Heart right ventricle (tissue), 16 donors: ENCODE measurements around the gene SSBP1. TPM values are rescaled to one million over a fixed set of nuclear protein-coding genes. Genes with fewer than 3 reads are reported as not detected.

ENCODE experiments used
- ATAC-seq, 8 donors: fragments of 200-7000 bp; cut with Tn5 transposase; one replicate each; pipeline ENCODE4 v1.9.1; 2020; ENCODE audit warnings: mild to moderate bottlenecking in 8 of 8, moderate library complexity in 8 of 8, moderate number of reproducible peaks in 1 of 8
- DNase-seq, 2 donors: peaks; one replicate each; pipeline ENCODE4 v3.0.0-alpha.2; 2020
- H3K27ac ChIP-seq, 10 donors: fragments of 200-600 bp; sonication (generic) in 2 of 10; one replicate each; pipeline versions ENCODE4 v1.5.0 to v1.8.0; 2020 to 2022; ENCODE audit warnings: mild to moderate bottlenecking in 3 of 10
- H3K27me3 ChIP-seq, 7 donors: fragments of 200-600 bp; one replicate each; pipeline ENCODE4 v1.8.0; 2021 to 2022; ENCODE audit warnings: mild to moderate bottlenecking in 2 of 7
- H3K36me3 ChIP-seq, 9 donors: fragments of 200-600 bp; sonication (generic) in 1 of 9; one replicate each; pipeline versions ENCODE4 v1.5.0 to v1.8.0; 2020 to 2022; ENCODE audit warnings: mild to moderate bottlenecking in 2 of 9
- H3K4me1 ChIP-seq, 9 donors: fragments of 200-600 bp; sonication (generic) in 1 of 9; one replicate each; pipeline versions ENCODE4 v1.5.0 to v1.8.0; 2020 to 2022; ENCODE audit warnings: mild to moderate bottlenecking in 4 of 9
- H3K4me3 ChIP-seq, 10 donors: fragments of 200-600 bp; sonication (generic) in 2 of 10; one replicate each; pipeline versions ENCODE4 v1.5.0 to v1.8.0; 2020 to 2022; ENCODE audit warnings: mild to moderate bottlenecking in 7 of 10, moderate library complexity in 2 of 10
- H3K9me3 ChIP-seq, 11 donors: fragments of 200-600 bp in 10 of 11; sonication (generic) in 2 of 11; one replicate each; pipeline versions ENCODE4 v1.5.0 to v1.8.0; 2013 to 2022; ENCODE audit warnings: mild to moderate bottlenecking in 2 of 11, control low read depth in 1 of 11, moderate library complexity in 1 of 11
- CTCF ChIP-seq, 9 donors: fragments of 200-600 bp; sonication (generic) in 2 of 9; IDR thresholded peaks; one replicate each; pipeline versions ENCODE4 v1.5.0 to v1.8.0; 2021 to 2022; ENCODE audit warnings: antibody characterized with exemption in 9 of 9, mild to moderate bottlenecking in 5 of 9, moderate library complexity in 1 of 9
- WGBS, 2 donors: extraction: QIAGEN DNeasy Blood & Tissue Kit; methylation state at CpG; one replicate each; pipeline ENCODE4 v1.1.7; 2013; ENCODE audit warnings: inconsistent platforms in 1 of 2; 5-methylcytosine and 5-hydroxymethylcytosine counted together
- intact Hi-C, 10 donors: fragments of 100-400 bp; cut with DNase I; formaldehyde crosslinking; loops; one replicate each; pipeline versions ENCODE4 v1.11.1 to v1.14.2; 2022
- polyA plus RNA-seq, 2 donors: library from polyadenylated mRNA; stranded (reverse); fragments of 200-250 nt; gene quantifications; one replicate each; pipeline ENCODE4 v1.2.3, GENCODE V29; 2013
- total RNA-seq, 10 donors: library from RNA; stranded (reverse); fragmentation: NEBNext Ultra II Directional in 3 of 10; extraction: Animal tissue kit (Norgen Biotek cat#: 25700) in 3 of 10; gene quantifications; one replicate each; pipeline versions ENCODE4 v1.2.1 to v1.2.4, GENCODE V29; 2021 to 2023
- donor health status: Arrhythmogenic right ventricular cardiomyopathy.
- donor health status: ischemic (EF 13 %, LVEDD 7.1; RV severe dilation, severe dysfunction).
- donor health status: healthy with polysubstance abuse.
- donor health status: DM: no; HTN: yes; CAD: no.
- donor health status: DM: no; HTN: no; CAD: no.
- donor health status: ischemic (EF 25% LVEDD 6.9; RV normal size, moderate dysfunction).
- donor health status: ischemic (EF 25% LVEDD 5.7; RV mildly dilated, moderate dysfunction).
- donor health status: healthy.
- donor health status: DM: yes; HTN: yes; CAD: no.
- donor health status: Ischemic cardiomyopathy.
- donor health status: ischemic (EF 35%, LVEDD 5.7; RV mildly dilated, moderate dysfunction).
- donor health status: nonischemic (EF 11% LVEDD 7.7; RV severe dilation, severe dysfunction).
- donor health status: DM: yes; HTN: yes; CAD: no.
- donor health status: PGD.
- donor health status: ischemic (EF 29% LVEDD 5.4; RV normal size, mild dysfunction).
- donor health status: nonischemic (EF 23%, LVEDD 6.1; RV moderate dilation, normal function).

Gene SSBP1
- total and polyA plus RNA-seq, 12 donors: 97.4 to 256 (median 109) TPM

- H3K27ac ChIP-seq: no peak overlapping the region
- WGBS, 2 donors: 88 to 94% methylated on average over 2 of the region's 2 CpGs
- no peaks in the 10 kb centered on the region for H3K27me3 ChIP-seq
- DNase-seq (no peak), ATAC-seq (no peak)
- peaks cover 0 to 25% (median 0%) of the 10 kb centered on the region in 9 donors for H3K36me3 ChIP-seq
- no peak overlapping the region for H3K4me3 ChIP-seq
- H3K4me1 ChIP-seq: peaks cover 0 to 13% (median 0%) of the 10 kb centered on the region in 9 donors
- intact Hi-C loops: no loop called here
- no peaks in the 10 kb centered on the region for H3K9me3 ChIP-seq
- TF ChIP-seq CTCF (IDR thresholded peaks at IDR 0.05): no peak
These were observed 54.4 kb downstream of the SSBP1 start for GRCh38 chr7:141792526-141792925.

Other genes starting within 250 kb of the SSBP1 start
- 10 to 100 TPM; 27.1 to 45.1 (median 39.7) TPM for gene AGK, start 186.9 kb upstream of the SSBP1 start, total RNA-seq
- 10 to 100 TPM; 17.7 to 22.0 TPM for gene AGK, start 186.9 kb upstream of the SSBP1 start, polyA plus RNA-seq
- gene DENND11, start 36.2 kb upstream of the SSBP1 start, total RNA-seq: 10 to 100 TPM in 4 of 10 donors, 1 to 10 TPM in 6; 6.7 to 11.5 (median 9.3) TPM
- gene DENND11, start 36.2 kb upstream of the SSBP1 start, polyA plus RNA-seq: 1 to 10 TPM; 2.7 to 3.4 TPM
- gene WEE2, start 30.0 kb upstream of the SSBP1 start, total RNA-seq: under 1 TPM in 1 of 10 donors, not detected in 9; 0.12 TPM
- not detected for gene WEE2, start 30.0 kb upstream of the SSBP1 start, polyA plus RNA-seq
- 1 to 10 TPM in 1 of 10 donors, under 1 TPM in 7, not detected in 2; 0.30 to 1.1 (median 0.46) TPM for gene TAS2R3, start 25.7 kb downstream of the SSBP1 start, total RNA-seq
- gene TAS2R3, start 25.7 kb downstream of the SSBP1 start, polyA plus RNA-seq: not detected
- under 1 TPM in 9 of 10 donors, not detected in 1; 0.10 to 0.28 (median 0.23) TPM for gene TAS2R4, start 38.3 kb downstream of the SSBP1 start, total RNA-seq
- under 1 TPM; 0.03 to 0.59 TPM for gene TAS2R4, start 38.3 kb downstream of the SSBP1 start, polyA plus RNA-seq
- under 1 TPM in 4 of 10 donors, not detected in 6; 0.23 to 0.35 (median 0.31) TPM for gene TAS2R5, start 51.9 kb downstream of the SSBP1 start, total RNA-seq
- under 1 TPM; 0.22 to 0.59 TPM for gene TAS2R5, start 51.9 kb downstream of the SSBP1 start, polyA plus RNA-seq
- not detected for gene PRSS37, start 103.1 kb downstream of the SSBP1 start, total RNA-seq
- not detected for gene PRSS37, start 103.1 kb downstream of the SSBP1 start, polyA plus RNA-seq
- gene OR9A4, start 178.0 kb downstream of the SSBP1 start, total RNA-seq: not detected
- gene OR9A4, start 178.0 kb downstream of the SSBP1 start, polyA plus RNA-seq: not detected
- 1 to 10 TPM in 1 of 10 donors, under 1 TPM in 9; 0.09 to 2.1 (median 0.37) TPM for gene CLEC5A, start 208.6 kb downstream of the SSBP1 start, total RNA-seq
- under 1 TPM; 0.37 to 0.88 TPM for gene CLEC5A, start 208.6 kb downstream of the SSBP1 start, polyA plus RNA-seq
- gene TAS2R38, start 235.4 kb downstream of the SSBP1 start, total RNA-seq: not detected
- not detected for gene TAS2R38, start 235.4 kb downstream of the SSBP1 start, polyA plus RNA-seq